HepG2 (cell line): ENCODE data around the gene LYRM2. TPM values are rescaled to one million over a fixed set of nuclear protein-coding genes. Genes with fewer than 3 reads are reported as not detected.

ENCODE experiments used
- FOXK1 ChIP-seq: sonication (generic); formaldehyde crosslinking; IDR thresholded peaks from 2 replicates; pipeline ENCODE4 v1.4.0; 2020; ENCODE audit warnings: low read depth, missing genetic modification reagents, borderline replicate concordance
- KLF9 ChIP-seq: IDR thresholded peaks from 2 replicates; pipeline ENCODE4 v1.6.1; 2016; ENCODE audit warnings: low read depth
- MIER2 ChIP-seq: IDR thresholded peaks from 2 replicates; pipeline ENCODE4 v1.6.1; 2016; ENCODE audit warnings: missing biosample characterization, missing genetic modification reagents
- MIER3 ChIP-seq: IDR thresholded peaks from 2 replicates; pipeline ENCODE4 v1.6.1; 2016; ENCODE audit warnings: missing compliant biosample characterization, borderline replicate concordance
- RXRB ChIP-seq: IDR thresholded peaks from 2 replicates; pipeline ENCODE4 v1.6.1; 2016; ENCODE audit warnings: borderline replicate concordance, missing genetic modification reagents, missing compliant biosample characterization
- ZNF709 ChIP-seq: sonication (generic); formaldehyde crosslinking; IDR thresholded peaks from 2 replicates; pipeline ENCODE4 v1.5.0; 2020; ENCODE audit warnings: mild to moderate bottlenecking, missing genetic modification reagents
- ZNF790 ChIP-seq: sonication (generic); formaldehyde crosslinking; IDR thresholded peaks from 2 replicates; pipeline ENCODE4 v1.8.0; 2022; ENCODE audit warnings: missing genetic modification reagents, mild to moderate bottlenecking, borderline replicate concordance
- polyA plus RNA-seq, 8 experiments: library from polyadenylated mRNA; depleted of rRNA in 3 of 8; stranded (reverse) in 7 of 8; unstranded in 1 of 8; fragments of >200 nt; fragmentation: Illumina TruSeq in 4 of 8; extraction: Trizol in 4 of 8; gene quantifications; 2 replicates each; pipeline versions ENCODE4 v1.2.1 to v1.2.3, GENCODE V29; 2011 to 2016; ENCODE audit warnings: low read depth in 4 of 8, missing spikeins in 1 of 8, mixed read lengths in 1 of 8; ENCODE audit not compliant: insufficient read depth in 1 of 8
- total RNA-seq, 5 experiments: library from RNA; depleted of rRNA; stranded (reverse); fragments of >200 nt; fragmentation: Illumina TruSeq; extraction: Trizol; gene quantifications; 2 replicates each; pipeline ENCODE4 v1.2.3, GENCODE V29; 2016; ENCODE audit warnings: low read depth in 1 of 5
- TF ChIP-seq, protein P1 (sequence below): sonication (generic); formaldehyde crosslinking; IDR thresholded peaks from 2 replicates; pipeline ENCODE4 v1.4.0; 2020; ENCODE audit warnings: missing genetic modification reagents, borderline replicate concordance
- TF ChIP-seq, protein P2 (sequence below): sonication (generic); formaldehyde crosslinking; IDR thresholded peaks from 2 replicates; pipeline ENCODE4 v1.4.0; 2020; ENCODE audit warnings: missing genetic modification reagents

Gene LYRM2
- total and polyA plus RNA-seq, 2 of the 13 experiments (the other 11 are each of a cell fraction or from before 2014, with no cell fraction given) = 17.8 to 32.6 TPM

DNA sequence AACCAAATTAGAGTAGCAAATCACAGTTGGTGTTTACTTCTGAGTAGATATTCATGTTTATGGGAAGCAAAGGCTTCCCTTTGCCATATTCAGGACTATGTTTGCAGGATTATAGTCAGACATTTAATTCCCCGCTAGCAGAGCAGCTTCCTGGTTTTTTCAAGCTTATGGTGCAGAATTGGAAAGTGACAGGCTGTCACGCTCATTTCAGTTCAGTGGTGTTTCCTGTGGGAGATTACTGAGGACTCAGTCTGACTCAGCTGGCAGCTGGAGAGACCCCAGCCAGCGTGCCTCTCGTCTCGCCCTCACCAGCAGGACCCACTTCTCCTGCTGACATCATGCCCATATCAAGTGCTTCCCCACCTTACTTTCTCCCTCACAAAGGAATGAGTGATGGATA is 85.1 kb downstream of the LYRM2 start (continued):
- TF ChIP-seq, protein P1, sequence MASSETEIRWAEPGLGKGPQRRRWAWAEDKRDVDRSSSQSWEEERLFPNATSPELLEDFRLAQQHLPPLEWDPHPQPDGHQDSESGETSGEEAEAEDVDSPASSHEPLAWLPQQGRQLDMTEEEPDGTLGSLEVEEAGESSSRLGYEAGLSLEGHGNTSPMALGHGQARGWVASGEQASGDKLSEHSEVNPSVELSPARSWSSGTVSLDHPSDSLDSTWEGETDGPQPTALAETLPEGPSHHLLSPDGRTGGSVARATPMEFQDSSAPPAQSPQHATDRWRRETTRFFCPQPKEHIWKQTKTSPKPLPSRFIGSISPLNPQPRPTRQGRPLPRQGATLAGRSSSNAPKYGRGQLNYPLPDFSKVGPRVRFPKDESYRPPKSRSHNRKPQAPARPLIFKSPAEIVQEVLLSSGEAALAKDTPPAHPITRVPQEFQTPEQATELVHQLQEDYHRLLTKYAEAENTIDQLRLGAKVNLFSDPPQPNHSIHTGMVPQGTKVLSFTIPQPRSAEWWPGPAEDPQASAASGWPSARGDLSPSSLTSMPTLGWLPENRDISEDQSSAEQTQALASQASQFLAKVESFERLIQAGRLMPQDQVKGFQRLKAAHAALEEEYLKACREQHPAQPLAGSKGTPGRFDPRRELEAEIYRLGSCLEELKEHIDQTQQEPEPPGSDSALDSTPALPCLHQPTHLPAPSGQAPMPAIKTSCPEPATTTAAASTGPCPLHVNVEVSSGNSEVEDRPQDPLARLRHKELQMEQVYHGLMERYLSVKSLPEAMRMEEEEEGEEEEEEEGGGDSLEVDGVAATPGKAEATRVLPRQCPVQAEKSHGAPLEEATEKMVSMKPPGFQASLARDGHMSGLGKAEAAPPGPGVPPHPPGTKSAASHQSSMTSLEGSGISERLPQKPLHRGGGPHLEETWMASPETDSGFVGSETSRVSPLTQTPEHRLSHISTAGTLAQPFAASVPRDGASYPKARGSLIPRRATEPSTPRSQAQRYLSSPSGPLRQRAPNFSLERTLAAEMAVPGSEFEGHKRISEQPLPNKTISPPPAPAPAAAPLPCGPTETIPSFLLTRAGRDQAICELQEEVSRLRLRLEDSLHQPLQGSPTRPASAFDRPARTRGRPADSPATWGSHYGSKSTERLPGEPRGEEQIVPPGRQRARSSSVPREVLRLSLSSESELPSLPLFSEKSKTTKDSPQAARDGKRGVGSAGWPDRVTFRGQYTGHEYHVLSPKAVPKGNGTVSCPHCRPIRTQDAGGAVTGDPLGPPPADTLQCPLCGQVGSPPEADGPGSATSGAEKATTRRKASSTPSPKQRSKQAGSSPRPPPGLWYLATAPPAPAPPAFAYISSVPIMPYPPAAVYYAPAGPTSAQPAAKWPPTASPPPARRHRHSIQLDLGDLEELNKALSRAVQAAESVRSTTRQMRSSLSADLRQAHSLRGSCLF = no peak
- TF ChIP-seq RXRB (CRISPR knock-in tag) (no peak), FOXK1 (CRISPR knock-in tag) (no peak), ZNF790 (CRISPR knock-in tag) (no peak), KLF9 (CRISPR knock-in tag) (no peak), MIER2 (CRISPR knock-in tag) (no peak), MIER3 (CRISPR knock-in tag) (no peak), ZNF709 (no peak)
- TF ChIP-seq, protein P2, sequence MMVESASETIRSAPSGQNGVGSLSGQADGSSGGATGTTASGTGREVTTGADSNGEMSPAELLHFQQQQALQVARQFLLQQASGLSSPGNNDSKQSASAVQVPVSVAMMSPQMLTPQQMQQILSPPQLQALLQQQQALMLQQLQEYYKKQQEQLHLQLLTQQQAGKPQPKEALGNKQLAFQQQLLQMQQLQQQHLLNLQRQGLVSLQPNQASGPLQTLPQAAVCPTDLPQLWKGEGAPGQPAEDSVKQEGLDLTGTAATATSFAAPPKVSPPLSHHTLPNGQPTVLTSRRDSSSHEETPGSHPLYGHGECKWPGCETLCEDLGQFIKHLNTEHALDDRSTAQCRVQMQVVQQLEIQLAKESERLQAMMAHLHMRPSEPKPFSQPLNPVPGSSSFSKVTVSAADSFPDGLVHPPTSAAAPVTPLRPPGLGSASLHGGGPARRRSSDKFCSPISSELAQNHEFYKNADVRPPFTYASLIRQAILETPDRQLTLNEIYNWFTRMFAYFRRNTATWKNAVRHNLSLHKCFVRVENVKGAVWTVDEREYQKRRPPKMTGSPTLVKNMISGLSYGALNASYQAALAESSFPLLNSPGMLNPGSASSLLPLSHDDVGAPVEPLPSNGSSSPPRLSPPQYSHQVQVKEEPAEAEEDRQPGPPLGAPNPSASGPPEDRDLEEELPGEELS (CRISPR knock-in tag) = no peak
